Ammon's horn (tissue), 1 donor: ENCODE data around the gene TMEFF2.
"Not testable (repeated sequence)": the region's sequence is repeated elsewhere in the genome, so short reads cannot be mapped to it uniquely, and the experiment has no call there.

ENCODE experiments used
- DNase-seq: peaks from one replicate; pipeline ENCODE4 v3.0.0-alpha.2; 2016; ENCODE audit warnings: low spot score

Gene TMEFF2

GRCh38 chr2:192183296-192183695 lies 11.4 kb downstream of the TMEFF2 start:
- DNase-seq, result no peak

GRCh38 chr2:192166946-192167345 lies 27.8 kb downstream of the TMEFF2 start:
- DNase-seq, result no peak

DNA sequence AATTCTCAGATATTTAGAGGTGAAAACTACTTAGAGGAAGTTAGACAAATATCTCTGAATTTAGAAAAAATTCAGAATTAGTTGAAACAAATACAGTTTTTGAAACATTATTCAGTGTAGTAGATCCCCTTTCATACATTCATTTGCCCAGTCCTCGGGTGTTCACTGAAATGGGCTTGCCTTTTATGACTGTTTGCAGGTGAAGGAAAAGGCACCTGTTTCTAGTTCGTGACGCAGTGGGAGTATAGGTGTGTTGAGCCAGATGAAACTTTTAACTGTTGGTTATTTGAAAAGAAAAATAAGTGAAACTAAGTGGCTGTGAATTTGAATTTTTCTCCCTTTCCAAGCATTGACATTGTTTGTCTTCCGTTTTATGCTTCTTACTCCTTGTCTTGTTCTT lies 28.9 kb downstream of the TMEFF2 start:
- DNase-seq, result no peak

GRCh38 chr2:192162392-192163042 lies 32.2 kb downstream of the TMEFF2 start:
- DNase-seq, result peak; percentile 70

- DNase-seq, result no peak
Measured at GRCh38 chr2:192161656-192162290, 33.0 kb downstream of the TMEFF2 start.

- DNase-seq, result no peak
Measured at GRCh38 chr2:192159736-192160135, 35.0 kb downstream of the TMEFF2 start.

DNA sequence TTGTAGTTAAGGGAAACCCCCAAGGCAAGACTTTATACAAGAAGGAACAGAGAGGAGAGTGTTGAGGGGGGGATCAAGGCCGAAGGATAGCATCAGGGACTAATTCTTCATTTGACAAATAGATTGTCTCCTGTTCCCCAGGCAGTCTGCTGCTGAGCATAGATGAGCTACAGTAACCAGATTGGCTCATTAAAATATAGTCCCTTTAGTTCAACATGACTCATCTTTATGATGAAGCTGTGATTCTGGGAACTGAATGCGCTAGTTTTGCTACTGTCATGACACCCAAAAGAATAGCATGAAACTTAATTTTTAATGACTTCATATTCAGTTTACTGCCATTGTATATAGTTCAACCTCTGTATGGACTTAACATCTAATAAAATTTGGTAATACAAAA lies 35.5 kb downstream of the TMEFF2 start:
- no peak for DNase-seq

DNA sequence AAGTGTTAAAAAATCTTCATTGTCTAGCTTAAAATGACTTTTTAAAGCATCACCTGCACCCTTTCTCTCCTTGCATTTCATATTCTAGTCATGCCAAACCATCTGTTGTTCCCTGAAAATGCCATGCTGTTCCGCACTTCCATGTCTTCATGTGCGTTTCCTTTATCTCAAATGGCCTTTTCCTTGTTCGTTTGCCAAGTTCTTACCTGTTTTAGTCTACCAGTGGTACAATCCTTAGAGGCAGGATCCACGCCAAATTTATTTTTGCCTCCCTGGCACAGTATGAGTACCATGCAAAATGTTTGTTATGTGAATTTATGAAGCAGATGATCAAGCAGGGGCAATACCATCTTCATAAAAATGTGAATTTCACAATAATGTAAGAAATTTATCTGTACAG lies 37.0 kb downstream of the TMEFF2 start:
- no peak for DNase-seq

DNA sequence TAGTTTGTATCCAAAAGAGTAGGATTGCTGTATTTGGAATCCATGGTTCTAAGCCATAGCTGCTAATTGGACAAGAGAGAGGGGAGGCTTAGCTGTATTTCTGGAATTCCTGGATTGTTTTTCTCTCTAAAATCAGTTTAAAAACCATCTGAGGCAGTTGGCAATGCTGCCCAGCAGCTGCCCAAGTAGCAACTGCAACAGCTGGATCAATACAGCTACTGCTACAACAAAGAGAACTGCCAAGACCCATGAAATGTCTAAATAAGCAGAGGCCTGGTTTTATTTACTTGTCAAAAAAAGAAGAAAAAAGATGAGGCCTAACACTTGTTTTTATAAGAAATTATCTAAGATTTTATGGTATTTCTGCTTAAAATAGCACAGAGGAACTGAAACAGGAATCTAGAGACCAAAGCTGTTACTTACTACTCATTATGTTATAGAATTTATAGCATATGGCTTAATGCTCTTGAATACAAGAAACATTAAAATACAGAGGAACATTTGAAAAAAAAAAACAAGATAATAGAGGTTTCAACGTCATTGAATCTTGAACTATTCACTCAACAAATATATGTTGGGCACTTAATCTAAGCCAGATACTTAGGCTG lies 39.1 kb downstream of the TMEFF2 start:
- DNase-seq, result no peak

DNA sequence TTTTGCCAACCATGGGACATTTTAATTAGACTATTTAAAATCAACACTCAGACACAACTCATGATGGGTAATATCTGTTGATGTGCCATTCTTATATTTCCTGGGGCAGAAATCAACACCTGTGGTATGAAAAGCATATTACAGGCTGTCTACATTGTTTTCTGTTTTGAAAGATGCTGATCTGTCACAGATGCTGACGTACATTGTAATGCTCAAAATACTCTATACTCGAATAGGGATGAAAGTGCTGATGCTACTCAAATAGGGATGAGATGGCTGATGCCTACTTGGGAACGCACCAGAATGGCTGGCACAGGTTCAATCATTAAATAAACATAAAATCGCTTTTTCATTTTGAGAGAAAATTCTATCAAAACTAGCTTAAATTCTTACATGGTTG lies 41.2 kb downstream of the TMEFF2 start:
- no peak for DNase-seq

- no peak for DNase-seq
Measured at GRCh38 chr2:192151853-192152252, 42.9 kb downstream of the TMEFF2 start.

GRCh38 chr2:192150166-192150565 lies 44.6 kb downstream of the TMEFF2 start:
- no peak for DNase-seq

GRCh38 chr2:192148620-192149321 lies 46.0 kb downstream of the TMEFF2 start:
- peak; percentile 71 for DNase-seq

GRCh38 chr2:192148241-192148619 lies 46.5 kb downstream of the TMEFF2 start:
- DNase-seq, result no peak

DNA sequence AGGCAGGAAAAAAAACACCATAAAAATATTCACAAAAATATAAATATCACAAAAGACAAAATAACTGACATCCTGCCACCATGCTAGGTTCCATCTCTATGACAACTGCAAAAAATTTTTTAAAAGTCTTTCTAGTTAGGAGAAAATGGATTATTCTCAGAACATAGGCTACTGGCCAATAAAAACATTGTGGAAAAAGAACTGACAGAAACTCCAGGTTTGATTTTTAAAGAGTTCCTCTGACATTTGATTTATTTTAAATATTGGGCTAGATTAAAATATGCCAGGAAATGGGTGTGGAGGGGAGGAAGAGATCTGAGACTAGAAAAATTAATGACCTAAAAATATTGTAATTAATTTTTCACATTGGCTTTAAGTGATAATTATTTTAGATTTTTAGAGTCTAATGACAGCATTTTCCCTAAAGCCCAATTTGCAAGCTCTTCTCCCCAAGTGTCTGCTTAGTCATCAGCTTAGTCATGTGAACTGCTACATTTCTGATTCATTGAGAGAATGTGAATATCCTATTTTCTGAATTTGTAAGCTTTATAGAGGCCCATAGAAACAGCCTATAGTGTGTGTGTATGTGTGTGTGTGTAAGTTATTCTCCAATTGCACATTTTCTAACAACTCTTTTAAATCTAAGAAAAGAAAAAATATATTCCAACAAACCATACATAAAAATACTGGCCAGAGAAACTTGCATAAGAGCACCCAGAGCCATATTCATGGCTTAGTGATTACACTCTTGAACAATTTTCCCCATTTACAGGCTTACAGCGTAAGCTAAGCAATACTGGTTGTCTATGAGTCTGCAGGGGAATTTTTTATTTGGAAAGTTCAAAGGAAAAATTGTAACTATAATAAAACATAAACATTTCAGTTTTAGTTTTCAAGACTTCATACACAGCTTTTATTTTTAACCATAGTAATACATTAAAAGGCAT lies 48.4 kb downstream of the TMEFF2 start:
- DNase-seq, result peak; percentile 45

DNA sequence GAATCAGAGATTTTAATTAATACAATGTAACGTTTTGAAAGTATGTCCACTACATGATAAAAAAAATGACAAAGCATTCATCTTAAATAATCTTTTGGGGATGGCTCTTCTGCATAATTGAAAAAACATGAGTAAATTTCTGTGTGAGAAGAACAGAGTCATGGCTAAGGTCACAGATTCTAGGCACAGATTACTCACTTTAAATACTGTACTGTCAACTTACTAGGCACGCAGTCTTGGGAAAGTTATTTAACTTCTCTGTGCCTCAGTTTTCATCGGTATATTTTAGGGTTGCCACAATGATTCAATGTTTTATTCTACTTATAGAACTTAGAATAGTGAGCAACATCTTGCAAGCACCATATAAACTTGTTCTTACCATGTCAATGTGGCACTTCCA lies 49.2 kb downstream of the TMEFF2 start:
- no peak for DNase-seq

GRCh38 chr2:192140236-192140839 lies 54.4 kb downstream of the TMEFF2 start:
- no peak for DNase-seq

- no peak for DNase-seq
Measured at GRCh38 chr2:192139813-192140212, 54.9 kb downstream of the TMEFF2 start.

DNA sequence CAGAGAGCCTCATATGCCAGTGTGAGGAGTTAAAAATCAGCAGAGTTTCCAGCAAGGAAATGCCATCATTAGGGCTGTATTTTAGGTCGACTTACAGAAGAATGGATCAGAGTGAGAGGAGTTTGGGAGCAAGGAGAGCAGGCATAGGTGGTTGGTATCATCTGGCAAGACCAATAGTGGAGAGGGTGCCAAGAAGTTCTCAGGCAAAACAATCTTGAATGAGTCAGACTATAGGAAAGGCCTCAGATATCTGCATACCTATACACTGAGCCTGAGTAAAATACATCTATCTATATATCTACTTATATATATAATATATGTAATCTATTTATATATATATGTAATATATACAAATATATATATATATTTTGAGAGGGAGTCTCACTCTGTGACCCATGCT lies 57.3 kb downstream of the TMEFF2 start:
- DNase-seq, result no peak

- not testable (repeated sequence) for DNase-seq
Measured at GRCh38 chr2:192132604-192133003, 62.1 kb downstream of the TMEFF2 start.

DNA sequence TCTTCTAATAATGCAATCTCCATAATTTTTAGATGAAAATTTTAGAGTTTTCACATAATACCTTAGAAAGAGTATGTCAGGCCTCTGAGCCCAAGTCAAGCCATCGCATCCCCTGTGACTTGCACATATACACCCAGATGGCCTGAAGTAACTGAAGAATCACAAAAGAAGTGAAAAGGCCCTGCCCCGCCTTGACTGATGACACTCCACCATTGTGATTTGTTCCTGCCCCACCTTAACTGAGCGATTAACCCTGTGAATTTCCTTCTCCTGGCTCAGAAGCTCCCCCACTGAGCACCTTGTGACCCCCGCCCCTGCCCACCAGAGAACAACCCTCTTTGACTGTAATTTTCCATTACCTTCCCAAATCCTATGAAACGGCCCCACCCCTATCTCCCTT lies 64.4 kb downstream of the TMEFF2 start:
- not testable (repeated sequence) for DNase-seq
